Urinary bladder (tissue), 4 donors: ENCODE data around the gene JMJD6. TPM values are rescaled to one million over a fixed set of nuclear protein-coding genes. Genes with fewer than 3 reads are reported as not detected.

Source experiments
- DNase-seq: peaks from one replicate; pipeline ENCODE4 v3.0.0-alpha.2; 2015; ENCODE audit errors: extremely low spot score
- H3K27ac ChIP-seq: one replicate; pipeline ENCODE4 v1.5.1; 2013; ENCODE audit warnings: low read depth, mild to moderate bottlenecking, moderate library complexity
- H3K36me3 ChIP-seq: one replicate; pipeline ENCODE4 v1.6.1; 2013; ENCODE audit warnings: mild to moderate bottlenecking, moderate library complexity; ENCODE audit not compliant: insufficient read depth
- H3K4me1 ChIP-seq: one replicate; pipeline ENCODE4 v1.6.1; 2013; ENCODE audit warnings: mild to moderate bottlenecking, moderate library complexity; ENCODE audit not compliant: insufficient read depth
- H3K4me3 ChIP-seq: one replicate; pipeline ENCODE4 v1.5.1; 2013; ENCODE audit warnings: low read depth, low read length
- WGBS: extraction: QIAGEN DNeasy Blood & Tissue Kit; methylation state at CpG from one replicate; pipeline ENCODE4 v1.1.7; 2013; 5-methylcytosine and 5-hydroxymethylcytosine counted together
- polyA plus RNA-seq: library from polyadenylated mRNA; stranded (reverse); fragments of 200-250 nt; gene quantifications from one replicate; pipeline ENCODE4 v1.2.3, GENCODE V29; 2013
- small RNA-seq: library from RNA; depleted of rRNA; stranded (forward); fragments of <200 nt; gene quantifications from one replicate; pipeline ENCODE3, GENCODE V24; 2014
- total RNA-seq: library from RNA; depleted of rRNA; stranded (reverse); fragments of >200 nt; gene quantifications from one replicate; pipeline ENCODE4 v1.2.3, GENCODE V29; 2014
- donor health status: healthy with polysubstance abuse.
- donor health status: healthy.

Gene JMJD6
- total and polyA plus RNA-seq, 2 donors: 13.5 to 41.4 TPM

- DNase-seq: no peak
- Histone ChIP-seq H3K4me1 (no peaks in the 10 kb centered on the region), H3K4me3 (no peak overlapping the region), H3K36me3 (no peaks in the 10 kb centered on the region), H3K27ac (no peak overlapping the region)
- 89% methylated on average over 9 of the region's 9 CpGs for WGBS
These were observed 56.2 kb downstream of the JMJD6 start for GRCh38 chr17:76670020-76670717.

Small RNA genes lying within 50 kb of the gene (small RNA-seq; reads per million reads assigned to genes)
- gene AC005837.3 (not detected), gene RF02271 (not detected), gene RNU6-97P (not detected), gene RNY4P36 (0.12 reads per million)

Other genes with a start within 250 kb of the JMJD6 start
- 4.2 TPM for gene RHBDF2, start 225.2 kb downstream of the JMJD6 start, total RNA-seq
- gene RHBDF2, start 225.2 kb downstream of the JMJD6 start, polyA plus RNA-seq: 17.2 TPM
- gene CYGB, start 188.9 kb downstream of the JMJD6 start, total RNA-seq: 14.4 TPM
- 68.7 TPM for gene CYGB, start 188.9 kb downstream of the JMJD6 start, polyA plus RNA-seq
- gene PRCD, start 186.6 kb downstream of the JMJD6 start, total RNA-seq: 7.1 TPM
- 10.6 TPM for gene PRCD, start 186.6 kb downstream of the JMJD6 start, polyA plus RNA-seq
- gene ST6GALNAC2, start 140.7 kb downstream of the JMJD6 start, total RNA-seq: 10.3 TPM
- 7.6 TPM for gene ST6GALNAC2, start 140.7 kb downstream of the JMJD6 start, polyA plus RNA-seq
- 0.42 TPM for gene ST6GALNAC1, start 82.8 kb downstream of the JMJD6 start, total RNA-seq
- 4.2 TPM for gene ST6GALNAC1, start 82.8 kb downstream of the JMJD6 start, polyA plus RNA-seq
- gene MXRA7, start 15.6 kb downstream of the JMJD6 start, total RNA-seq: 188 TPM
- gene MXRA7, start 15.6 kb downstream of the JMJD6 start, polyA plus RNA-seq: 432 TPM
- gene METTL23, start 233 bp upstream of the JMJD6 start, total RNA-seq: 22.6 TPM
- 38.4 TPM for gene METTL23, start 233 bp upstream of the JMJD6 start, polyA plus RNA-seq
- 134 TPM for gene SRSF2, start 10.7 kb upstream of the JMJD6 start, total RNA-seq
- 148 TPM for gene SRSF2, start 10.7 kb upstream of the JMJD6 start, polyA plus RNA-seq
- gene MFSD11, start 11.5 kb upstream of the JMJD6 start, total RNA-seq: 69.5 TPM
- 16.6 TPM for gene MFSD11, start 11.5 kb upstream of the JMJD6 start, polyA plus RNA-seq
- 0.63 TPM for gene MGAT5B, start 141.8 kb upstream of the JMJD6 start, total RNA-seq
- 0.38 TPM for gene MGAT5B, start 141.8 kb upstream of the JMJD6 start, polyA plus RNA-seq